ENCODE measurements around the gene SH3RF3. TPM values are rescaled to one million over a fixed set of nuclear protein-coding genes. Genes with fewer than 3 reads are reported as not detected.

The SH3RF3 gene
- total RNA-seq, 2 experiments from 2014 or later, result 1.9 to 2.3 TPM

DNA sequence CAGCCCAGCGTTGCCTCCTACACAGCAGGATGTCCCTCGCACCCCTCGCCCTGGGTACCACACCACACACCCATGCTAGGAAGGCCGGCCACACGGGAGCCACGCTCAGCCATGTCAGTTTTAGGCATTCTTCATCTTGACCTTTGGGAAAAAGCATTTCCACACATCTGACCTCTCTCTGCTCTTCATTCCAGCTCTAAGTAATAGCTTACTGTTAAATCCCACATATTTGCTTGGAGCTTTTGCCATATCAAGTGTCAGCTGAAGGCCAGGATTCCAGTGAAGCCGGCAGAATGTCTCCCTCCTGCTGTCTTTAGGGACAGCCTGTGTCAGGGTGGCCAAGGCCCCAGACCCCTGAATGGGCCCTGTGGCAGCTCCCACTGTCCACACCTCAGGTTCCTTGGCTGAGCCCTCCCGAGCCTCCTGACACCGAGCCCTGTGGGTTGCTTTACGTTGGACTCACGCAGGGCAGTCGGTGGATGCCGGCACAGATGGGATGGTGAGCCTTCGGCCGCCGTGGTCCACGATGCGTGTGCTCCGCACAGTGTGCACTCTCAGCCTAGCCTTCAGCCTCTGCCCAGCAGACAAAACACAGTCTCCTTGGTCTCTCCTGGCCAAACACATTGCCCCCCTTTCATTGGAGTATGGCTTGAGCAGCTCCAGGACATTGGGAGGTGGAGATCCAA lies 282.8 kb downstream of the SH3RF3 start:
- H3K9me3 Mint-ChIP-seq, result no peaks in the 10 kb centered on the region
- H3K4me3 Mint-ChIP-seq, result no peak overlapping the region
- ATAC-seq, result no peak
- H3K4me1 Mint-ChIP-seq (ENCODE audit: low read depth), result no peaks in the 10 kb centered on the region
- H3K27me3 Mint-ChIP-seq, result no peaks in the 10 kb centered on the region
- POLR2A ChIA-PET, result no interaction called here
- CTCF ChIA-PET, result no interaction called here
- no peaks in the 10 kb centered on the region for H3K36me3 Mint-ChIP-seq (ENCODE audit: low read depth)
- intact Hi-C loops (cut with micrococcal nuclease), result no loop called here
- TF ChIP-seq, protein P1, sequence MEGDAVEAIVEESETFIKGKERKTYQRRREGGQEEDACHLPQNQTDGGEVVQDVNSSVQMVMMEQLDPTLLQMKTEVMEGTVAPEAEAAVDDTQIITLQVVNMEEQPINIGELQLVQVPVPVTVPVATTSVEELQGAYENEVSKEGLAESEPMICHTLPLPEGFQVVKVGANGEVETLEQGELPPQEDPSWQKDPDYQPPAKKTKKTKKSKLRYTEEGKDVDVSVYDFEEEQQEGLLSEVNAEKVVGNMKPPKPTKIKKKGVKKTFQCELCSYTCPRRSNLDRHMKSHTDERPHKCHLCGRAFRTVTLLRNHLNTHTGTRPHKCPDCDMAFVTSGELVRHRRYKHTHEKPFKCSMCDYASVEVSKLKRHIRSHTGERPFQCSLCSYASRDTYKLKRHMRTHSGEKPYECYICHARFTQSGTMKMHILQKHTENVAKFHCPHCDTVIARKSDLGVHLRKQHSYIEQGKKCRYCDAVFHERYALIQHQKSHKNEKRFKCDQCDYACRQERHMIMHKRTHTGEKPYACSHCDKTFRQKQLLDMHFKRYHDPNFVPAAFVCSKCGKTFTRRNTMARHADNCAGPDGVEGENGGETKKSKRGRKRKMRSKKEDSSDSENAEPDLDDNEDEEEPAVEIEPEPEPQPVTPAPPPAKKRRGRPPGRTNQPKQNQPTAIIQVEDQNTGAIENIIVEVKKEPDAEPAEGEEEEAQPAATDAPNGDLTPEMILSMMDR (IDR thresholded peaks at IDR 0.05), result no peak
- H3K27ac Mint-ChIP-seq, result no peak overlapping the region
- DNase-seq, result no peak

DNA sequence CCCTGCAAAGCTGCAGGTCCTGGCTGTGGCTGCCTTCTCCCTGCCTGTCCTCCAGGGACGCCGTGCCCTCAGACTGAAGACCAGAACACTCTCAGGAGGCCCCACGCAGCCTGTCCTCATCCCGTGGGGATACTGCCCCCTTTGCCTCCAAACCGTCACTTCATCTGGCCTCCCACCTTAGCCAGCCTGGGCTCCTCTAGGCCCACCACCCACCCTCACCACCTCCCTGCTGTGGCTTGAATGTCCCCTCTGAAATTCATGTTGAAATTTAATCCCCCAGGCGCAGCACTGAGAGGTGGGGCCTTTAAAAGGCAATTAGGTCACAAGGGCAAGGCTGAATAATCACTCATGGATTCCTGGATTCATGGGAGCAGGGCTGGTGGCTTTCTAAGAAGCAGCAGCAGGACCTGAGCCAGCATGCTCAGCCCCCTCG lies 286.6 kb downstream of the SH3RF3 start:
- no peaks in the 10 kb centered on the region for H3K9me3 Mint-ChIP-seq
- H3K36me3 Mint-ChIP-seq (ENCODE audit: low read depth), result no peaks in the 10 kb centered on the region
- H3K4me1 Mint-ChIP-seq (ENCODE audit: low read depth), result no peaks in the 10 kb centered on the region
- no peak overlapping the region for H3K27ac Mint-ChIP-seq
- ATAC-seq (no peak), DNase-seq (no peak)
- POLR2A ChIA-PET, result no interaction called here
- H3K27me3 Mint-ChIP-seq, result no peaks in the 10 kb centered on the region
- TF ChIP-seq, protein P1 (IDR thresholded peaks at IDR 0.05), result no peak
- CTCF ChIA-PET, result no interaction called here
- intact Hi-C loops (cut with micrococcal nuclease), result no loop called here
- H3K4me3 Mint-ChIP-seq, result no peak overlapping the region

DNA sequence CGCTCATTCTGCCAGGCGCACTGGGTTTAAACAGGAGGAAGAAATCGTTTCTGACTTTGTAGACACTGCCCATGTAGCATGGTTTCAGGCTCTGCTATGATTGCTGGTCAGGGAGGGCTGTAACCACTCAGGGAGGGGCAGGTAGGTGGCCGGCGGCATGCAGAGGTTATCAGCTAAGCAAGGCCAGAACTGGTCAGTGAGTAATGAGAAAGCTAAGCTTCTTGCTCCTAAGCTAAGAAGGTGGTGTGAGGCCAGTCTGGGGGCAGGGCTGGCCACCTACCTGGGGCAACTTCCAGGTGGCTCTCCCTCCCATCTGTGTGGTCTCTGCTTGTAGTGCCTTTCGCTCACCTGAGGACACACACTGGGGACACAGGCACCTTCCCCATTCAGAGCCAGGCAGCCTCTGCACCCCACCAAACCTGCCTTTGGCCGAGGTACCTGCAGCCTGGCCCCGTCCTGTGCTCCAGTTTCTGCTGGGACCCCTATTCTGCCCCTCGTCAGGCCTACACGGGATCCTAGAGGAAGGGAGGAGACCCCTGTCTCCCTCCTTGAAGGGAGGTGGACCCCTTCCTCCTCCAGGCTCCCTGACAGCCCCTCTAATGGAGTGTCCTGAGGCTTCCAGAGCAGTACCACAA lies 288.8 kb downstream of the SH3RF3 start:
- Mint-ChIP-seq H3K9me3 (no peaks in the 10 kb centered on the region), H3K4me3 (no peak overlapping the region), H3K27ac (no peak overlapping the region), H3K27me3 (no peaks in the 10 kb centered on the region), H3K4me1 (ENCODE audit: low read depth) (no peaks in the 10 kb centered on the region), H3K36me3 (ENCODE audit: low read depth) (no peaks in the 10 kb centered on the region)
- TF ChIP-seq, protein P1 (IDR thresholded peaks at IDR 0.05), result no peak
- no peak for DNase-seq
- CTCF ChIA-PET, result no interaction called here
- POLR2A ChIA-PET, result no interaction called here
- intact Hi-C loops (cut with micrococcal nuclease), result no loop called here
- no peak for ATAC-seq

DNA sequence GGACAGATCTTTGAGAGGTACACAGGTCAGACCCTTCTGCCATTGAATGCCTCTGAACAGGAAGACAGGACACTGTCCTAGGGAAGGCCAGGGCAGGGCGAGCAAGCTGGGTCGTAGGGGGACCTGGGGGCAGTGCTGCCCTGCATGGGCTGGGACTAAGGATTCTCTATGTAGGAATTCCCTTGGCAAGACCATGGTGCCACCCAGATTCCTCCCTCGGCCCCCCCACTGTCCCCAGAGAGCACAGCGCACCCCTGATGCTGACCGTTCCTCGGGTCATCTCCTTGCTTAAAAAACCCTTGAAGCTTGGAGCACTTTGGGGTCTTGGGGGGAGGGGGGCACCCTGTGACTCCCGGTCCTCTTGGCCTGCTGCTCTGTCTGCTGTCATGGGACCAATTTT lies 289.7 kb downstream of the SH3RF3 start:
- Mint-ChIP-seq H3K36me3 (ENCODE audit: low read depth) (no peaks in the 10 kb centered on the region), H3K4me3 (no peak overlapping the region), H3K4me1 (ENCODE audit: low read depth) (no peaks in the 10 kb centered on the region), H3K27me3 (no peaks in the 10 kb centered on the region), H3K9me3 (no peaks in the 10 kb centered on the region), H3K27ac (no peak overlapping the region)
- ChIA-PET POLR2A (no interaction called here), CTCF (no interaction called here)
- intact Hi-C loops (cut with micrococcal nuclease), result no loop called here
- TF ChIP-seq, protein P1 (IDR thresholded peaks at IDR 0.05), result no peak
- no peak for ATAC-seq
- DNase-seq, result no peak

DNA sequence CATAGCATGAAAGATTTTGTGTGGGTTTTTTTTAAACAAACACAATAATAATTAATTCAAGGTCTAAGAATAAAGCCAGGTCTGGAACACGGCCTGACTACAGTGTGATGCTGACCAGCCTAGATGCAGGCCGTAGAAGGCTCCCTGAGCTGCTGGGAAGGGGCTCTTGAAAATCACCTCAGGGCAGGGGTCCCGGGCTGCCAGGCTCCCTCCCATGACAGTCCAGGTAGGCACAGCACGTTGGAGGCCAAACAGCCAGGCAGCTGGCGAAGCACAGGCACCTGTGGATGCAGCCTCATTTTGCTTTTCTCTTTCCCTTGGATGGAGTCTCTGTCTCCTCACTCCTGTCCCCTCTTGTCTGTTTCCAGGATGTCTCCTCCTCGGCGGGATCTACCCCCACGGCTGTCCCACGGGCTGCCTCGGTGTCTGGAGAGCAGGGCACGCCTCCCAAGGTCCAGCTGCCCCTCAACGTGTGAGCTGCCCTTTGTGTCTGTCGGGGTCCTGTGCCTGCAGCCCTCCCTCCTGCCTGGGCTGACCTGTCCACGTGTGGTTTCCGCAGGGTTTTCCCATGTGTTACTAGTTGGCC lies 290.3 kb downstream of the SH3RF3 start:
- DNase-seq (no peak), ATAC-seq (no peak)
- H3K9me3 Mint-ChIP-seq, result no peaks in the 10 kb centered on the region
- TF ChIP-seq, protein P1 (IDR thresholded peaks at IDR 0.05), result no peak
- H3K36me3 Mint-ChIP-seq (ENCODE audit: low read depth), result no peaks in the 10 kb centered on the region
- ChIA-PET CTCF (no interaction called here), POLR2A (no interaction called here)
- no peak overlapping the region for H3K27ac Mint-ChIP-seq
- H3K4me3 Mint-ChIP-seq, result no peak overlapping the region
- H3K27me3 Mint-ChIP-seq, result no peaks in the 10 kb centered on the region
- intact Hi-C loops (cut with micrococcal nuclease), result no loop called here
- H3K4me1 Mint-ChIP-seq (ENCODE audit: low read depth), result no peaks in the 10 kb centered on the region

Data from activated CD8-positive, alpha-beta T cell treated with anti-CD3 and anti-CD28 coated beads for 36 hours (primary cell).